ENCODE data around the gene AGFG2.

- TF ChIP-seq, protein P1, sequence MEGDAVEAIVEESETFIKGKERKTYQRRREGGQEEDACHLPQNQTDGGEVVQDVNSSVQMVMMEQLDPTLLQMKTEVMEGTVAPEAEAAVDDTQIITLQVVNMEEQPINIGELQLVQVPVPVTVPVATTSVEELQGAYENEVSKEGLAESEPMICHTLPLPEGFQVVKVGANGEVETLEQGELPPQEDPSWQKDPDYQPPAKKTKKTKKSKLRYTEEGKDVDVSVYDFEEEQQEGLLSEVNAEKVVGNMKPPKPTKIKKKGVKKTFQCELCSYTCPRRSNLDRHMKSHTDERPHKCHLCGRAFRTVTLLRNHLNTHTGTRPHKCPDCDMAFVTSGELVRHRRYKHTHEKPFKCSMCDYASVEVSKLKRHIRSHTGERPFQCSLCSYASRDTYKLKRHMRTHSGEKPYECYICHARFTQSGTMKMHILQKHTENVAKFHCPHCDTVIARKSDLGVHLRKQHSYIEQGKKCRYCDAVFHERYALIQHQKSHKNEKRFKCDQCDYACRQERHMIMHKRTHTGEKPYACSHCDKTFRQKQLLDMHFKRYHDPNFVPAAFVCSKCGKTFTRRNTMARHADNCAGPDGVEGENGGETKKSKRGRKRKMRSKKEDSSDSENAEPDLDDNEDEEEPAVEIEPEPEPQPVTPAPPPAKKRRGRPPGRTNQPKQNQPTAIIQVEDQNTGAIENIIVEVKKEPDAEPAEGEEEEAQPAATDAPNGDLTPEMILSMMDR (IDR thresholded peaks at IDR 0.05), result no peak
- no peak for TF ChIP-seq POLR2A (IDR thresholded peaks at IDR 0.05)
These were observed 34.0 kb upstream of the AGFG2 start for GRCh38 chr7:100504887-100505611.
